GM18519 (cell line): ENCODE results near the gene POP7.

Experiments
- ATAC-seq: cut with Tn5 transposase; IDR thresholded peaks from one replicate; pipeline ENCODE4 v1.9.1; 2021; ENCODE audit warnings: mild to moderate bottlenecking, moderate library complexity; ENCODE audit not compliant: unreplicated experiment, low FRiP score

Gene POP7

GRCh38 chr7:100678291-100678984 is 27.5 kb upstream of the POP7 start:
- ATAC-seq = no peak

GRCh38 chr7:100679129-100679926 is 26.6 kb upstream of the POP7 start:
- no peak for ATAC-seq

DNA sequence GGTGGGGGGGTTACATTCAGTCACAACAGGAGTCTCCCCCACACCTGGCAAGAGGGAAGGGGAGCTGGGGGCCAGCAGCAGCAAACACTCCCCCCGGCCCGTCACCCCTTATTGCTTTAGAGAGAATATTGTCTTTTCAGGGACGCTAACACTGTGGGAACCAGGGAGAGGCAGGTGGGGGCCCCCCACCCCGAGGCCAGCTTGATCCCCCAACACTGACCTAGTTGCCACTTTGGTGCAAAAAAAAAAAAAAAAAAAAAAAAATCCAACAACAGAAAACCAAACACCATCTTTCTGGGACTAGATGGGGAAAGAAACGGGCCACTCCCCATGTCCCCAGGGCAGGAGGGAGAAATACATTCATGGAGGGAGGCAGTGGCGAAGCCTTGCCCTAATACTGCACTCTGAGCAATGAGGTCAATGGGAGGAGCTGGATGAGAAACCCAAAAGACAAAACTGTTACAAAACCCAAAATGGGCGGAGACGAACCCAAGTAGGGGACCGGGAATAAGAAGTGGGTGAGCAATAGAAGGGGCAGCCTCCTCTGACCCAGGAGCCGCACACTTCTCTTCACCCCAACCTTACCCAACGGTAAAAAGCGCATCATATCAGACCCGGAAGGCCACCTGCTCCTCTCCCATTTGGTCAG is 25.9 kb upstream of the POP7 start:
- ATAC-seq = no peak

DNA sequence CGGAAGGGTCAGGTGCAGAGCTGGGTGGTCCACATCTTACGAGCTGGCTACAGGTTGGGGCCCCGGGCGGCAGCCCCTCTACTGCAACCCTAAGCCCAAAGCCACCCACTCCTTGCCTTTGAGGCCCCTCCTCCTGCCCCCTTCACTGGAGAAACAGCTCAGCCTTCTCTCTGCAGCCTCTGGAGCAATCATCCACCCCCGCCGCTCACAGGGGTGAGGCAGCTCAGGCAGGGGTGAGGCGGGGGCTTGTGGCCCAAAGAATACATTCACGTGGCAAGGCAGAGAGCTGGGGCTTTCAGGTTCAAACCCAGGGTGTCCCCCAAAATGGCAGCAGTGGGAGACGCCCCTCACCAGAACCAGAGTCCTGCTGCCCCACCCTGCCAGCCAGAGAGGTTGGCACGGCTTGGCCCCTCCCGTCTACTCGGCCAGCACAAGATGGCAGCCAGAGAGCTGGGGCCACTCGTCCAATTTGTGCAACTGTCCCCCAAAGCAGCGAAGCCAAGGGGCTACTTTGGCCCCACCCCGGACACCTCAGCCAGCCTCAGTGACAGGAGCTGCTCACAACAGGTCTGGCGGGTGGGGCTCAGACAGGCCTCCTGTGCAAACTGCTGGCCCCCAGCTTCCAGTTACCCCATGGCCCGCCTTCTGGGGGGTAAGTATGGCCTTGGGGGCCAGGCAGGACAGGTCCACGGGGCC is 25.2 kb upstream of the POP7 start:
- no peak for ATAC-seq

DNA sequence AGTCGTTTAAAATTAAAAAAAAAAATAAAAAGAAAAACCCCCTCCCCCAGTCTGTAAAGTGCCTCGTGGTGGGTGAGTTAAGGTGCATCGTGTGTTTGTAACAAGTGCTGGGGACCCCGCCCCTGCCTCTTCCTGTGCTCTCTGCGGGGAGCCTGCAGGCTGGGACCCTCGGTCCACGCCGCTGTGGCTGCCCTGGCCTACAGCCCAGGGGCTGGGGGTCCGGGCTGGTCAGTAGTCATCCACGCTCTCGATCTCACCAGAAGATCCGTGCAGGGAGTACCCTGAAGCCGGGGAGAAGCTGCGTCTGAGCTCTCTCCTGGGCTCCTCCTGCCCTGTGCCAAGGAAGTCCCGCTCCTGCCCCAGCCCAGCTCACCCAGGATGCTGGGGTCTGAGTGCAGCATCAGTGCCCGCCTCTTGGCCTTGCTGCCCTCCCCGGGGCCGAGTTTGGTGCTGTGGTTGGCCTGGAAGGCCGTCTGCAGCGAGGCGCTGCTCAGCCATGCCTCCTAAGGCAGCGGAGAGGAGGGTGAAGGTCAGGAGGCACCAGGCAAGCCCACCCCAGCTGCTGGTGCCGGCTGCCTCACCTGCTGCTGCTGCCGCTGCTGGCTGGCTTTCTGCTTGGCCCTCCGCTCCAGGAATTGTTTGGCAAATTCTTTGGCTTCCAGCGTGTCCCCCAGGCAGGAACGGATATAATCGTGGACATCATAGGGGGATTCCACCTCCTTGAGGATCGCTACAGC is 24.3 kb upstream of the POP7 start:
- ATAC-seq = no peak

GRCh38 chr7:100682228-100682741 is 23.6 kb upstream of the POP7 start:
- ATAC-seq = no peak

DNA sequence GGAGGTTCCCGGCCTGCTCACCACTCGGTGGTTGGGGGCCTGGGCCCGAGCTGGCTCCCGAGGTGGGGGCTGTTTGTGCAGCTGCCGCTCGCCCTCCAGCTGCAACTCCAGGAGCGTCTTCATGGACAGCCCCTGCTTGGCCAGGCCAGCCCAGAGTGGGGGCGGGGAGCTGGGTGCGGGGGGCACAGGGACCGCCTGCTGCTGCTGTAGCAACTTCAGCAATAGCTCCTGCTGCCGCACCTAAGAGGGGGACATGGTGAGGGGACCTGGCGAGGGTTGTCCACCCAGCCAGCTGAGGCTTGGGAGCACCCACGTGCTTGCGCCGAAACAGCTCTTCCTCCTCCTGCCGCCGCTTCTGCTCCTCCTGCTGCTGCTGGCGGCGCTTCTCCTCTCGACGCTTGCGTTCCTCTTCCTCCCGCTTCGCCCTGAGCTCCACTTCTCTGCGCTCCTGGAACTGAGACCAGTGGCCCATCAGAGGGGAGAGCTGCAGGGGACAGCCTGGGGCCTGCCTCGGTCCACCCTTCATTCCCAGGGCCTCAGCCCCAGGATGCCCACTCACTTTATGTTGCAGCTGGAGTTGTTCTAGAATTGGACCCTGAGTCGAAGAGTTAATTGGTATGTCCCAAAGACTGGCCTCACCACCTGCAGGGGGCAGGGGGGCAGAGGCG is 22.8 kb upstream of the POP7 start:
- no peak for ATAC-seq

DNA sequence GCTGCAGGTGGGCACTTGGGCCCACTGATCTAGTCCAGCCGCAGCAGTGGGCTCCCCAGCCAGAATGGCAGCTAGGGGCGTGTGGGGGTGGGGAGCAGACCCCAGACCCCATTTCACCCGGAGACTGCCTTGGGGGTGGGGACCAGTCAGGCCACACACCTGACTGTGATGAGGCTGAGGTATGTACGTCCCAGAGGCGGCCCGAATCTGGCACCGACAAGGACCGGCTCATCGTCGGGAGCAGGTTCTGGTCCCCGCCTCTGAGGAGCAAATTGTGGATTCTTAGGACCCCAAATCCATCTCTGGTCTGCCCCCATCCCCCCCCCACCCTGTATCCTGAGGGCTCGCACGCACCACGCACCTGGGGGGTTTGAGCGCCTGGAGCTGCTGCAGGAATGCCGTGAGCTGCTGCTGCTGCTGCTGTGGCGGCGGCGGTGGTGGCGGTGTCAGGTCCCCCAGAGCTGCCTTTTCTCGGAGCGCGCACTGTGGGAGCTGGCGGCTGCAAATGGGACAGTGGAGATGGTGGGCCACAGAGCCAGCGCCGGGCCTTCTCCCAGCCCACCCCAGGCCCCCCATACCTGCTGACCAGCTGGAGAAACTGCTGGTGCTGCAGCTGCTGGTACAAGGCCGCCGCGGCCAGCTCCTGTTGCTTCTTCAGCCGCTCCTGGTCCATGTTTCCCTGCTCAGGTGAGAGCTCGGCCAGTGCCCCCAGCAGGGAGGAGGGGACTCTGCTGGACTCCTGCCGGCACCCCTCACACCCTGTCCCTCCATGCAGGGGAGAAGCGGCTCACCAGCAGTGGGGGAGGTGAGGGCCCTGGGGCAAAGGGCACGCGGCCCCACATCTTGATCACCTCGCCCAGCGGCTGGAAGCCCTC is 22.0 kb upstream of the POP7 start:
- ATAC-seq = no peak

DNA sequence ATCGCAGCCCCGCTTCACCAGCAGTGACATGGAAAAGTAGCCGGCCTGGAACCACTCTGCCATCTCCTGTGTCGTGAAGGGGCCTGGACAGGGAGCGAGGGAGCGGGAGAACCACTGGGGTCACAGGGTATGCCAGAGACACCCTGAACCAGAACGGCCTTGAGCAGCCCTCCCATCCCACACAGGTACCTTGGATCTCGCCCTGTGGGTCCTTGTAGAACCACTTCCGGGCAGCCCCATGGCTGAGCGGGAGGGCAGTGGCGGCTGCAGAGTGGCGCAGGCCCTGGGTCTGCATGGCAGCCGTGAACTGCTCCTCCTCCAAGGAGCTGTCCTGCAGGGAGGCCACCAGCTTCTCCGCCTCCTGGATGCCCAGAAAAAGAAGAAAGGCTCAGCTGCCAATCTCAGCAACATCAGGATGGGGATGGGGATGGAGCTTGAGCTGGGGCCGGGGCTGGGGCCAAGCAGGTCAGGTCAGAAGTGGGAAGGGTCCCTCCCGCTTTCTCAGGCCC is 21.3 kb upstream of the POP7 start:
- ATAC-seq = no peak

GRCh38 chr7:100685049-100685605 is 20.8 kb upstream of the POP7 start:
- no peak for ATAC-seq

DNA sequence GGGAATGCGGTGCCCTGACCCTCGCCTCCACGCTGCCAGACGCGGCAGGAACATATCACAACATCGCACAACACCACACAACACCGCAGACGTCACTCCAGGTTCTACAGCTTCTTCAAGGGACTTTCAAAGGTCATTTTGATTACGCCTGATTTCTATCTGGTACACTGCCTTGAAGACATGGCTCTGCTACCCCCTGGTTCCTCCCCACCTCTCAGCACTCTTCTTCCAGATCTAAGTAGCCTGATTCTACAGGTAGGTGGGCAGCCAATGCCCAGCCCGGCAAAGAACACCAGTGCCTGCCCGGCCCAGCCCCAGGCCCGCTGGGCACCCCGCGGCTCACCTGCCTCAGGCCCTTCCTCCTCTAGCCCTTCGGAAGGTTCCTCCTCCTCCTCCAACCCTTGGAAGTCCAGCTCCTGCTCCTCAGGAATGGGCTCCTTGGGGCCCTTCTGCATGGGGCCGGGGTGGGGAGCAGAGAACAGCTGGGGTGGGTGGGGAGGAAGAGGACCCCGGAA is 20.2 kb upstream of the POP7 start:
- ATAC-seq = no peak

DNA sequence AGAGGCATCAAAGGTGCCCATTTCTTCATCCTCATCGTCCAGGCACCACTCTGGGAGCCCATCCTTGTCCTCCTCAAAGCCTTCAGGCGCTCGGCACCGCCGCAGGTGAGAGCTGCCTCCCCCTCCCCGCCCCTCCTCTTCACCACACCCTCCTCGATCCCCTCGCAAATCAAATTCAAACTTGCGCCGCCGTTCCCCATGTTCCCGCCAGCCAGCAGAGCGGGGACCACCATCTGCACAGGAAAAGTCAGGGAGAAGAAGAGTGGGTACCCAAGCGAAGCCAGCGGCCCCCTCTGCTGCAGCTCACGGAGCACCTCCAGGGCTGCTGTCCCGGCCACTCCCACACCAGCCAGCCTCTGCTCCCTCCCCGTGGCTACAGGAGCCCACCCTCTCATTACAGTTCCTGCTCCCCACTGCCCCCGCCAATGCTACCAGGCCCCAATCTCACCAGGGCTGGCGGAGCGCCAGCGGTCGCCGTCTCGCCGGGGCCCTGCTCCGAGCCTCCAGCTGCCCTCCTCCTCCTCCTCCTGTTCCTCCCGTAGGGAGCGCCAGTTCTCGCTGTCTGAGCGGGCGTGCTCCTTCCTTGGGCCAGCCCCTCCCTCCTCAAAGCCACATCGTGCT is 19.6 kb upstream of the POP7 start:
- ATAC-seq = no peak

DNA sequence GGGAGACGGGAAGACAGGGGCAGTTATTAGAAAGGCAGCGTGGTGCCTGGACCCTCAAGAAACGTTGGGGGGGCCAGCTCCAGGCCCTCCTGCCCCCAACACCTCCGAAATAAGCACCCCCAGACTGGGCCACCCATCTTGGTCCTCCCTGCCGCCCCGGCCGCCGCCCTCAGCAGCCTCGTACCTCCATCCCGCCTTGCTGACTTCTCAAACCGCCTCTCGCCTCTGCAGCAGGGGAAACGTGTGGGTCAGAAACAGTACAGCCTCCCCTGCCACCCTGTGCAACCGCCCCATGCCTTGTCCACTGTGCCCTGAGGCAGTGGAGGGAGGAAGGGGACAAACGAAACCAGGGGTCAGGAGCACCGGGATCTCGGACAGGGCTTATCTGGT is 19.1 kb upstream of the POP7 start:
- no peak for ATAC-seq

DNA sequence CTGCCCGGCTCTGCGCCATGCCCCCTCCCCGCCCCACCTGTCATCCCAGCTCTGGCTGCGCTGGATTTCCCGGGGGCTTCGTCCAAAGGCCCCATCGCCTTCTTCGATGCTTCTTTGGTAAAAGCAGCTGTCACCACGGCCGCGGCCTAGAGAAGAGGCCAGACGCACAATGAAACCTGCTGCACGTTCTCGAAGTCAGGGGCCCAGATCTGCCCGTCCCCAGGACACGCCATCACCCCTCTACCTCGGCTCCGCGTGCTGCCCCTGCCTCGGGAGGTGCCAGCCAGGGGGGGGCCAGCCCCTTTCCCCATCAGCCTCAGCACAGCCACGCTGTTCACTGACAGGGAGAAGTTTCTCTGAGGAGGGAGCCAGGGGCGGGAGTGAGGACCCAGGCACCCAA is 18.7 kb upstream of the POP7 start:
- ATAC-seq = no peak

GRCh38 chr7:100687751-100688300 is 18.1 kb upstream of the POP7 start:
- no peak for ATAC-seq

- ATAC-seq = no peak
Observed at GRCh38 chr7:100688326-100688860, 17.5 kb upstream of the POP7 start.
